Muscle of arm (tissue), 14 donors: ENCODE measurements around the gene VWDE. TPM values are rescaled to one million over a fixed set of nuclear protein-coding genes. Genes with fewer than 3 reads are reported as not detected.
"Not testable (repeated sequence)": the region's sequence is repeated elsewhere in the genome, so short reads cannot be mapped to it uniquely, and the experiment has no call there.

Experiments
- DNase-seq: peaks from one replicate; pipeline ENCODE4 v3.0.0-alpha.2; 2013
- long read RNA-seq, 11 donors: transcript quantifications; one replicate each; lab custom pipeline, GENCODE V29; 2026
- polyA plus RNA-seq, 12 donors: library from polyadenylated mRNA; unstranded; fragments of 120-200 nt; gene quantifications; one replicate each; pipeline ENCODE4 v1.2.1, GENCODE V29; 2013; ENCODE audit not compliant: insufficient read length in 12 of 12

Gene VWDE
- polyA plus RNA-seq: 1 to 10 TPM in 10 of 12 donors, under 1 TPM in 1, not detected in 1; 0.98 to 4.9 (median 2.9) TPM
- long read RNA-seq, donor 1: 0 reads
- long read RNA-seq, donor 2: 0 reads
- long read RNA-seq, donor 3: 0 reads
- long read RNA-seq, donor 4, partial matches to known transcripts: 0 of 1 reads
- long read RNA-seq, donor 4, other reads (novel, unspliced or antisense): 0 of 1 reads
- long read RNA-seq, donor 5: 0 reads
- long read RNA-seq, donor 6, partial matches to known transcripts: 0 of 2 reads
- long read RNA-seq, donor 6, other reads (novel, unspliced or antisense): 0 of 2 reads
- long read RNA-seq, donor 7, partial matches to known transcripts: 0 of 1 reads
- long read RNA-seq, donor 7, other reads (novel, unspliced or antisense): 0 of 1 reads
- long read RNA-seq, donor 8, partial matches to known transcripts: 0 of 1 reads
- long read RNA-seq, donor 8, other reads (novel, unspliced or antisense): 0 of 1 reads
- long read RNA-seq, donor 9: 0 reads
- long read RNA-seq, donor 10: 0 reads
- long read RNA-seq, donor 11: 0 reads

DNA sequence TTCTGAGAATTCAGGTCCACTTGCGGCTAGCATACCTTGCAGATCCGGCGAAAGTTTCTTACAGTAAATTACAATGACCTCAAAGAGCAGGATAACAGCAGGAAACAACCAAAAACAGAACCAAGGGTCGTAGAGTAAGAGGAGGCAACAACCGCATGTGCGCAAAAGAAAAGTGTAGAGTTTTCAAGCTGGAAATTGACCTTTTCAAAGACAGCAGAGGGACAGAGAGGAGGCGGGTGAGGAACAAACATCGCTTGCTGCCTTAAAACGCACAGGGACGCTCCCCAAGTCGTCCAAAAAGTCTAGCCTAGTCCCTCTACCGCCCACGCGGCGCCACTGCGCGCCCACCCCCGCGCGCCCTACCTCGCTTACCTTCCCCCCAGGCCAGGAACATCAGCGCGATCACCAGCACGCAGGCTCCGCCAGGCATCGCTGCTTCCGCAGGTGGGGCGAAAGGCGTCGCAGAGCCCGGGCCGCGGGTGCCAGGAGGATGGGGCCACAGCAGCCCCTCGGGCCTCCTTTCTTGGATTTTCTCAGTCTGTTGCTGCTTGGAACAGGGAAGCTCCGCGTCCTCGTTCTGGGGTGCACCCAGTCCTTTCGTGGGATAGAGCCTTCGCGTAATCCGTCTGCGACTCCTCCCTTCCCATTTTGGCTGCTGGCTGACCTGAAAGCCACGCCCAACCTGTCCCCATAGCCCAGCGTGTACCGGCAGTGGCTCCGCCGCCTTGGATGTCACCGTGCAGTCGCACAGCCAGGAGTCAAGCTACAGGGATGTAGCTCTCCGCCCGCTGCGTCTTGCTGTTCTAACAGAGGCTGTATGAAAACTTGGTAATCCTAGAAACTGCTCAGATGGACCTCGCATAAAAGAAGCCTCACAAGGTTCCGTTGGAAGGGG lies at the start of gene VWDE:
Gene VWDE, minus strand, starts transcription at position 579 of the 895 bp plus-strand sequence. Its CDS starts 149 bp downstream, at position 430.
- peak; percentile 44 for DNase-seq

DNA sequence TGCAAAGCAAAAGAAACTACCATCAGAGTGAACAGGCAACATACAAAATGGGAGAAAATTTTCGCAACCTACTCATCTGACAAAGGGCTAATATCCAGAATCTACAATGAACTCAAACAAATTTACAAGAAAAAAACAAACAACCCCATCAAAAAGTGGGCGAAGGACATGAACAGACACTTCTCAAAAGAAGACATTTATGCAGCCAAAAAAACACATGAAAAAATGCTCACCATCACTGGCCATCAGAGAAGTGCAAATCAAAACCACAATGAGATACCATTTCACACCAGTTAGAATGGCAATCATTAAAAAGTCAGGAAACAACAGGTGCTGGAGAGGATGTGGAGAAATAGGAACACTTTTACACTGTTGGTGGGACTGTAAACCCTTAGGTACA lies 49.5 kb upstream of the VWDE start:
- not testable (repeated sequence) for DNase-seq

DNA sequence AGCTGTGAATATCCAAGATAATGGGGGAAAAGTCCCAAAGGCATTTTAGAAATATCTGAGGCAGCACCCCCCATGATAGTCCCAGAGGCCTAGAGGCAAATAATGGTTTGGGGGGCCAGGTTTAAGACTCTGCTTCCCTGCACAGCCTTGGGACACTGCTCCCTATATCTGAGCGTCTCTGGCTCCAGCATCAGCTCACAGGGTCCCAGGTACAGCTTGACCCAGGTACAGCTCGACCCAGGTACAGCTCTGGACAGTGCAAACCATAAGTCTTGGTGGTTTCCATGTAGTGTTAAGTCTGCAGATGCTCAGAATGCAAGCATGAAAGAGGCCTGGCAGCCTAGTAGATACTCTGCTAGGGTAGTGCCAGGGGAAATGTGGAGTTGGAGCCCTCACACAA lies 47.0 kb upstream of the VWDE start:
- DNase-seq: no peak

DNA sequence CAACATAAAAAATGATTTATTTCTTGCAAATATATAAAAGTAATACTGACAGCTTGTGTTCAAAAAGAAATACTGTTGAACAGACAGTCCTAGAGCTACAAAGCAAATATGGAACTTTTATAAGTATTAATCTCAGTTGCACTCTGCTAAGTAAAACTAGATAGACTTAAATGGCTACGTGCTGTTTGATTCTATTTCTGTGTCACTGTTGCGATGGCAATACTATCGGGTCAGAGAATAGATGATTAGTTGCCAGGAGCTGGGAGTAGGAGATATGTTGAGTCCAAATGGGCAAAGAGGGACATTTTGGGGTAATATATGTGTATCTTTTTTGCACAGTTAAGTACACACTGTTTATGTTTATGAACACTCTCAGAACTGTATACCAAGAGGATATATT lies 41.1 kb upstream of the VWDE start:
- no peak for DNase-seq

DNA sequence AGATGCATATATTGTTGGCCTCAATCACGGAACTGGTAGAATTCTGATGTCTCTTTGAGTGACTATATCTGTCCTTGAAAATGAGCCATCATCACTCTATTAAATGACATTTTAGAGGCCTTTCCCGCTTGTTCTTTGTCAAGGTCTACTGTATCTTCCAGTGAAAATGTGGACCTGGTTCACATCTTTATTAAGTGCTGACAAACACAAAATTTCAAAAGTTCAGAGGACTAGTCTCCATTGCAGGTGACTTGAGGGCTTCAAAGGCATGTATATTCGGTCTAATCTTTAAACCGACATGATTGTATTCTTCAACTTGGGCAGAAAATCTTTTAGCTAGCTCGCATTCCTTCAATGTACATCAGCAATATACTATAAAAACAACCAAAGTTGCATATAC lies 36.6 kb upstream of the VWDE start:
- no peak for DNase-seq

DNA sequence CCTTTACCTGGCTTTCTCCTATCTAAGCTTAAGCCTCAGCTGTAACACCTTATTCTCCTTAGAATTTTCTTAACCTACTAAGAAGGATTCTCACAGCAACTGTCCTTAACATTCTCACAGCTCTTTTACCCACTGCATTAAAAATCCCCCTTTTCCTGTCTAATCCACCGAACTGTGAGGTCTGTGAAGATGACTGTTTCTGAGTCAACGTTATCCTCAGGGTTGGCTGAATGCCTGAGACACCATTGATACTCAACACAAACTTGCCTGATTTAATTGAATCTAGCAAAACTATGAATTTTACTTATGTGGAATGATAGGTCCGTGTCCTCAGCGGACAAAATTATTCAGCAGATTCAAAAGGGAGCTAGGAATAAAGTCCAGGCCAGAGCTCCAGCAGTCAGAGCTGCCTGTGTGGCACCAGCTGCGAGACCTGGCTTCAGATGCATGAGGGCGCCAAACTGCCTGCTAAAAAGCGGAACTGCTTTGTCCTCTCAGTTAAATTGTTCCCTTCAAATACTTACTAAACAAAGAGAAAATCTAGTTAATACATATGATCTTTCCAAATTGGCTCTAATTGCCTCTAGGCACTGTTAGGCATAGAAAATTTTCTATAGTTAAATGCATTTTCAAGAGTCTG lies 33.4 kb upstream of the VWDE start:
- DNase-seq: peak; percentile 3

DNA sequence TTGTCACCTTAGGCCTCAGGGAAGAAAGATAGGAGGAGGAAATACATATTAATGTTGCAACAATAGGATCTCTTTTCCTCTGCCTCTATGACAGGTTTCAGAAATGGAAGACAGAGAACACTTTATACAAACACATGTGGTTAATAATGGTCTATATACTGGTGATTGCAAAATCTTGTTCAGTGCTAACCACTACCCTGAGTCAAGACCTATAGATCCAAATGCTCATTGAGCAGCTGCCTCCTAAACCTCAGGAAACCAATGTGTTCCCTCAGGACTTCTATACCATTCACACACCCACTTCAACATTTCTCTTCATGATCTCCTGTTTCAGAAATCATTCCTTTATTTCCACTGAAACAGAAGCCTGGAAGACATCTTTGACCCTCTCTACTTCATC lies 32.5 kb upstream of the VWDE start:
- no peak for DNase-seq

DNA sequence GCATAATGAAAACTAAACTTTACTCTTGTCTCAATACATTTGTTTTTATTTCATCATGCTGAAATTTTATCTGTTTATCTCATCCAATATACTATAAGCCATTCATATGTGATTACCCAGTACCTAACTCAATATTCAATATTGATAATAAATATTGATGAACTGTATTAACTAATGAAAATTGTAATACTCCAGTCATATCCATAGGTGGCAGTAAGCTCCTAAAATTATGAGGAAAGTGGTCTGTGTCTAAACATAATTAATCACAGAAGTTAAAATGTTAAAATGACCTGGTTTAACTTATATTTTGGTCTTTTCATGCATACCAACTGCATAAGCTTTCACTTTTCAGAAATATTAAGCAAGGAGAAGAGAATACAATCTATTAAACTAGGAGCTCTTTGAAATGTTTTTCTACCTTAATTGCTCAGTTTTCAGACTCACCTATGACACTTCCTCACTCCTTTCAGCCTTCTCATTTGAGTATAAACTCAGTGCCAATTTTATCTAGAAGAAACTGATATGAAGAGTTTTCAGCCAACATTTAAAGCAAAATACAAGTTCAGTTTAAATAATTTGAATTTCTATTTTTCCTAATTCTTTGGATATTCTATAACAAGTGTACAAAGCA lies 30.5 kb upstream of the VWDE start:
- no peak for DNase-seq

DNA sequence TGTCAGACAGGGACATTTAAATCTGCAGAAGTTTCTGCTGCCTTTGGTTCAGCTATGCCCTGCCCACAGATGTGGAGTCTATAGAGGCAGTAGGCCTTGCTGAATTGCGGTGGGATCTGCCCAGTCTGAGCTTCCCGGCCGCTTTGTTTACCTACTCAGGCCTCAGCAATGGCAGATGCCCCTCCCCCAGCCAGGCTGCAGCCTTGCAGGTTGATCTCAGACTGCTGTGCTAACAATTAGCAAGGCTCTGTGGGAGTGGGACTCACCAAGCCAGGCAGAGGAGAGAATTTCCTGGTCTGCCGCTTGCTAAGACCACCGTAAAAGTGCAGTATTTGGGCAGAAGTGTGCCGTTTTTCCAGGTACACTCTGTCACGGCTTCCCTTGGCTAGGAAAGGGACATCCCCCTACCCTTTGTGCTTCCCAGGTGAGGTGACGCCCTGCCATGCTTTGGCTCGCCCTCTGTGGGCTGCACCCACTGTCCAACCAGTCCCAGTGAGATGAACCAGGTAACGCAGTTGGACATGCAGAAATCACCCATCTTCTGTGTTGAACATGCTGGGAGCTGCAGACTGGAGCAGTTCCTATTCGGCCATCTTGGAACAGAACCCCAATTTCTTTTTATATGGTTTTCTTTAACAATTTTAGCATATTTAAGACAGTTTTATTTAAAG lies 28.4 kb upstream of the VWDE start:
- DNase-seq: no peak

DNA sequence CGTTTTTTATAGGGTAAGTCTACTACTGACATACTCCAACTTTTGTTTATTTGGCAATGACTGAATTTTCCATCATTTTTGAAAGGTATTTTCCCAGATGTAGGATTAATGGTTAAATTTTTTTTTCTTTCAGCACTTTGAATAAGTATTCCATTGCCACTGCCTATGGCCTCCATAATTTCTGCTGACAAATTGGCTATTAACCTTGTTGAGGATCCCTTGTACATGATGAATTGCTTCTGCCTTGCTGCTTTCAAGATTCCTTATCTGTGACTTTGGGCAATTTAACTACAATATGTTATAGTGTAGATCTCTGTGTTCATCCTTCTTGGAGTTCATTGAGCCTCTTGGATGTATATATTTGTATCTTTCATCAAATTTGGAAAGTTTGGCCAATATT lies 21.6 kb upstream of the VWDE start:
- DNase-seq: no peak

DNA sequence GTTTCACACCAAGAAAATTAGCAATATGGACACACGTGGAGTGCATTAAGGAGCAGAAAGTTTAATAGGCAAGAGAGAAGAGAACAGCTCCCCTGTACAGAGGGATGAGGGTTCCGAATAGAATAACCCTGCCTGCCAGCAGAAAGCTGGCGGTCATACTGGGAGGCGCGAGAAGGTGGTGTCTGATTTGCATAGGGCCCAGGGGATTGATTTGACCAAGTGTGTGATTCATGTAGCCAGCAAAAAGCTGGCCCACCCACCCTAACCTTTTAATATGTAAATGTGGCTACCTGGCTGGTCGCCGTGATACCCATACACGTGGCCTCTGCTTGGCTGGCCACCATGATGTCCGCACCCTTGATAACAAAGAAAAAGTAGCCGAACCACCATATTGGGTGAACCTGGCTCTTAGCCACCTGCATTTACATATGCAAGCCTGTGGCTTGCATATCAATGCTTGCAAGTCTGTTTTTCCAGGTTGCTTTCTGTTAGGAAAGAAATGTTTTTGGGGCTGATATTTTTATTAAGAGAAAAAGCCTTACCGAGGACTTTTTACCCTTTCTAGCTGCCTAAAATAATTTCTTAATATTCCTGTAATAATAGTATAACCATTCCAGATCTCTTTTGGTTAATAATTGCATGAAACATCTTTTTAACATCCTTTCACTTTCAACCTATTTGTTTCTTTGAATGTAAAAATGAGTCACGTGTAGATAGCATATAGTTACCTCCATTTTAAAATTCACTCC lies 20.5 kb upstream of the VWDE start:
- DNase-seq: no peak

DNA sequence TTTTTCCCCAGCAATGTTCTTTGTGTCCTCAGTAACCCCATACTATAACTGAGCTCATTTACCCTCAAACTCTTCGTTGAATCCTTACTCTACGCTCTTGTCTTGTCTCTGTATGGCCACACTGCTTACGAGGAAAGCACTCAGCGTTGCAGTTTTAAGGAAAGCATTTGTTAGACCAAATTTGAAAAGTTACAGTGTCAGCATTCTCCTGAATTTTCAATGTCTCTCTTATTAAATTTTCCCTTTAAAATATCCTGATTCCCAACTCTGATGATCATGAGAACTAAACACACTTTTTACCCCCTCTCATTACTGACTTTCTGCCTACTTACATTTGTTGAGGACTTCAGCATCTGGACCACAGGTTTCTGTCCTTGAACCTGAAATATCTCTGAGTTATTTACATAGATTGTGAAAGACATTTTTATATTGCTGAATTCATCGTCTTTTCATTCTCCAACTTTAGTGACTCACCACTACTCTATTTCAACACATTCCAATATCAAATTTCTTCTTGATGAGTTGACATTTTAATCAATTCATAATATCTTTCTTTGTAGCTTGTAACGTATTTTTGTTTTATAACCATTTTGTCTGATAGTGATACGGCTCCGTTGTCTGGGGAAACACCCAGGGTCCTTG lies 19.8 kb upstream of the VWDE start:
- no peak for DNase-seq

DNA sequence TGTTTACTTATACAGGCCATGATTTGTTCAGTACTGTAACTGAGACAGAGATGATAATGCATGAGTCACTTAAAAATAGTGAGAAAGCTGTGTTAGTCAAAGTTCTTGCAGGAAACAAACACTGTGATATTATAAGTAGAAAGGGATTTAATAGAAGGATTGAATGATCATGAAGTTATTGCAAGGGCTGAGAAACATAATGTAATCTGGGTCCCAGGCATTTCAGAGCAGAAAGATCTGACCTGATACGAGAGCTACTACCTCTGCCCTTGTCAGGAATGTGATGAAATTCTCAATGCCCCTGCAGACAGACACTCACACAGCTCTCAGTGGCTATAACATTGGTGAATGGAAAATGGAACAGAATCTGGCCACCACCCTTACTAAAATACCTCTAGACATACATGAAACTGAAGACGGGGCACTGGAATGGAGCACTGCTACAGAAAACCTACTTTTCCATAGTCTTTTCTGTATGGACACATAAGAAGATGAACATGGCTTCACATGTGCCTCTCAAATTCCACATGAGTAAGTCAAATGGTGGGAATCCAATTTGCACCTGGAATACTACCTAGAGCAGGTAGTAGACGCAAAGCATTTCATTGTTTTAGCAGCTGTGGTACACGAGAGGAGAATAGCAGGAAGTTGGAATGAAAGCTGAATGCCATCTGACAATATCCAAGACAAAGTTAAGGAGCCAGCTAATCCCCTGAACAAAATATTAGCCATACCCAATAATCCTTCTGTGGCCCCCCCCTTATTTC lies 19.1 kb upstream of the VWDE start:
- DNase-seq: no peak

DNA sequence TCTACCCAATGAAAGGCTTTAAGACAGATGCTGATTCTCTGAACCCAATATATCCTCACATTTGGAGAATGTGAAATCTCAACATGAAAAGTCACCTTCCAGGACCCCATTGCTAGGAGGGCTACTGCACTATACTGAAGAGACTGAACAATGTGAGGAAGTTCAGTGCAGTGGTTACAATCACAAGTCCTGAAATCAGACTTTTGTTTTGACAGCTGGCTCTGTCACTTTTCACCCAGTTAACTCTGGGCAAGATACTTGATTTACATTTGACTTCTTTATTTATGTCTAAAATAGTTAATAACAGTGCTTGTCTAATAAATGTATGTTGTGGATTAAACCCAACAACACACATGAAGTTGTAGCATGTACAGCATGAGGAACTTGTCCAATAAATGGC lies 14.8 kb upstream of the VWDE start:
- no peak for DNase-seq

DNA sequence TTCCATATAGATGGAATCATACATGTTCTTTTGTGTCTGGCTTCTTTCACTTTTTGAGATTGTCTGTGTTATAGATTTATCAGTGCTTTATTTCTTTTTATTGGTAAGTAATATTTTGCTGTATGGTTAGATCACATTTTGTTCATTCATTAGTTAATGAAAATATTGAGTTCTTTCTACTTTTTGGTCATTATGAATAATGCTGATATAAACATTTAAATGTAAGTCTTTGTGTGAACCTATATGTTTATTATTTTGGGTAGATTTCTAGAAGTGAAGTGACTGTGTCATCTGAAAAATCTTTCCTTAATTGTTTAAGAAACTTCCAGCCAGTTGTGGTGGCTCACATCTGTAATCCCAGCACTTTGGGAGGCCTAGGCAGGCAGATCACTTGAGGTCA lies 11.4 kb upstream of the VWDE start:
- DNase-seq: no peak

DNA sequence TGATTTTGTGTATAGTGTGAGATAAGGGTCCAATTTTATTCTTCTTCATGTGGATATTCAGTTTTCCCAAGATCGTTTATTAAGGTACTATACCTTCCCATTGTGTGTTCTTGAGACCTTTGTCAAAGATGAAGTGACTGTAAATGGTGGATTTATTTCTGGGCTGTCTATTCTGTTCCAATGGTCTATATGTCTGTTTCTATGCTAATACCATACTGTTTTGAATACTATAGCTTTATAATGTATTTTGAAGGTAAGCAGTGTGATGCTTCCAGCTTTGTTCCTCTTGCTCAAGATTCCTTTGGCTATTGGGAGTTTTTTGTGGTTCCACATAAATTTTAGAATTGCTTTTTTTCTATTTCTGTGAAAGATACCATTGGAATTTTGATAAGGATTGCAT lies 8.7 kb upstream of the VWDE start:
- DNase-seq: no peak

DNA sequence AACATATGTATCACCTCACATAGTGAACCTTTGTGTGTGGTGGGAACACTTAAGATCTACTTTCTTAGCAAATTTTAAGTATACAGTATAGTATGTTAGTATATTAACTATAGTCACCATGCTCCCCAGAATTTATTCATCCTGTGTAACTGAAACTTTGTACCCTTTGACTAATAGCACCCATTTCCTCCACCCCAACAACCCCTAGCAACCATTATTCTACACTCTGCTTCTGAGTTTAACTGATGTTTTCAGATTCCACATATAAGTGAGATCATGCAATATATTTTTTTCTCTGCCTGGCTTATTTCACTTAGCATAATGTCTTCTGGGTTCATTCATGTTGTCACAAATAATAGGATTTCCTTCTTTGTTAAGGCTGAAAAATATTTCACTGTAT lies 6.9 kb upstream of the VWDE start:
- no peak for DNase-seq

DNA sequence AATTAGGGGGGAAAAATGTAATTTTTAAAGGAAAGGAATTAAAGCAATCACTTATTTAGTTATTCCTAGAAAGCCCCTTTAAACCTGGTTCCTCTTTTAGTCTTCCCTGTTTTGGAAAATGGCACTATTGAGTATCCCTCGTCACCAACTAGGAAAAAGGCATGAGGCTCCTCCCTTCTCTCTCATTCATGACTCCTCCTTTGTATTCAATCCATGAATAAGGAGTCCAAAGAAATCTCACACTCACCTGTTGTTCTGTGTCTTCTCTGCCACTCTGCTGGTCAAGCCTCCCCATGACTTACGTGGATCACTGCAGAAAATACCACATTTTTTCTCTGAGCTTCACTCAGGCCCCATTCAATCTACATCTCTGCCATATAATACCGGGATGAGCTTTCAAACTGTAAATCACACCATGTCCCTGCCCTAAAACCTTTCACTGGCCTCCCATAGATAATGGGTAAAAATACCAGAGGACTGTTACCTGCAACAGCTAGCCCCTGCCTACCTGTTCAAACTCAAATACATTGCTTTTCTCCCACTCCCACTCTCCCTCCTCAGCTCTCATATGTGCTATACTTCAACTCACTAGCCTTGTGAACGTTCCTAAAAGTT lies 5.5 kb upstream of the VWDE start:
- no peak for DNase-seq

DNA sequence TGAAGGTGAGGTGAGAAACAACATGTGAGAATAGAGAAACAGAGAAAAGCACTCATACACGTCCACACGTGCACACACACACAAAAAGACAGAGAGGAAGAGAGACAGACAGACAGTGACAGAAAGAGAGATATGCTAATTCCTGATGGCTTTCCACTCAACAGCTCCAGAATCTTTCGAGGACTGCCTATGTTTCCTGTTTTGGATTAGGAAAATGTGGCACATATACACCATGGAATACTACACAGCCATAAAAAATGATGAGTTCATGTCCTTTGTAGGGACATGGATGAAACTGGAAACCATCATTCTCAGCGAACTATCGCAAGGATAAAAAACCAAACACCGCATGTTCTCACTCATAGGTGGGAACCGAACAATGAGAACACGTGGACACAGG lies 4.0 kb upstream of the VWDE start:
- DNase-seq: not testable (repeated sequence)
